CD8-positive, alpha-beta memory T cell (primary cell): ENCODE results near the gene MYD88. TPM values are rescaled to one million over a fixed set of nuclear protein-coding genes. Genes with fewer than 3 reads are reported as not detected.
A peak's percentile ranks its signal among the peaks of the same experiment; 100 is the strongest.

Experiments
- CTCF ChIA-PET: fragments of 350-600 bp; sonication (Branson Sonifier 250); formaldehyde crosslinking; loops from one replicate; lab custom pipeline; 2021; ENCODE audit warnings: antibody characterized with exemption; lab: Charles Lee
- POLR2A ChIA-PET: fragments of 350-600 bp; sonication (Branson Sonifier 250); formaldehyde crosslinking; loops from one replicate; lab custom pipeline; 2021; ENCODE audit warnings: antibody characterized with exemption; lab: Charles Lee
- DNase-seq, 5 donors: peaks; one replicate each; pipeline versions ENCODE4 v3.0.0 to v3.0.0-alpha.2; 2020 to 2022; ENCODE audit warnings: mixed read lengths in 1 of 5
- H3K27ac ChIP-seq: one replicate; pipeline ENCODE4 v1.7.0; 2013; ENCODE audit warnings: low read depth, mild to moderate bottlenecking, low read length, moderate library complexity
- H3K27me3 ChIP-seq: 2 replicates; pipeline ENCODE4 v1.7.0; 2013; ENCODE audit warnings: low read length, mild to moderate bottlenecking; ENCODE audit not compliant: insufficient read depth, poor library complexity, severe bottlenecking
- H3K36me3 ChIP-seq: 2 replicates; pipeline ENCODE4 v1.7.0; 2013; ENCODE audit warnings: mild to moderate bottlenecking, low read length, moderate library complexity; ENCODE audit not compliant: insufficient read depth
- H3K4me1 ChIP-seq: 2 replicates; pipeline ENCODE4 v1.7.0; 2013; ENCODE audit warnings: mild to moderate bottlenecking, low read length, moderate library complexity; ENCODE audit not compliant: insufficient read depth
- H3K4me3 ChIP-seq: 2 replicates; pipeline ENCODE4 v1.7.0; 2013; ENCODE audit warnings: mild to moderate bottlenecking, low read length
- H3K9me3 ChIP-seq: 2 replicates; pipeline ENCODE4 v1.7.0; 2013; ENCODE audit warnings: mild to moderate bottlenecking, low read length
- H3K27ac Mint-ChIP-seq, 8 donors: one replicate each; pipeline ENCODE4 v1.8.0; 2020 to 2021; ENCODE audit warnings: mixed read lengths in 8 of 8, mild to moderate bottlenecking in 6 of 8, inconsistent platforms in 3 of 8, moderate library complexity in 3 of 8
- H3K27me3 Mint-ChIP-seq, 2 donors: one replicate each; pipeline ENCODE4 v1.8.0; 2020 to 2021; ENCODE audit warnings: mixed read lengths in 2 of 2, mild to moderate bottlenecking in 1 of 2, moderate library complexity in 1 of 2
- H3K36me3 Mint-ChIP-seq, 3 donors: one replicate each; pipeline ENCODE4 v1.8.0; 2020 to 2021; ENCODE audit warnings: mixed read lengths in 3 of 3, inconsistent platforms in 1 of 3, mild to moderate bottlenecking in 1 of 3
- H3K4me1 Mint-ChIP-seq, 3 donors: one replicate each; pipeline ENCODE4 v1.8.0; 2020 to 2021; ENCODE audit warnings: mixed read lengths in 3 of 3, inconsistent platforms in 1 of 3, mild to moderate bottlenecking in 1 of 3
- H3K4me3 Mint-ChIP-seq, 7 donors: one replicate each; pipeline ENCODE4 v1.8.0; 2020 to 2021; ENCODE audit warnings: mixed read lengths in 7 of 7, mild to moderate bottlenecking in 6 of 7, moderate library complexity in 4 of 7, inconsistent platforms in 2 of 7
- H3K9me3 Mint-ChIP-seq, 5 donors: one replicate each; pipeline ENCODE4 v1.8.0; 2020 to 2022; ENCODE audit warnings: mixed read lengths in 5 of 5, mild to moderate bottlenecking in 3 of 5, moderate library complexity in 2 of 5, inconsistent platforms in 1 of 5
- polyA plus RNA-seq: library from polyadenylated mRNA; unstranded; fragments of 300-500 nt; fragmentation: Illumina TruSeq; gene quantifications from one replicate; pipeline ENCODE4 v1.2.3, GENCODE V29; 2021
- total RNA-seq, 2 experiments: library from RNA; stranded (reverse); gene quantifications; one replicate each; pipeline ENCODE4 v1.2.3, GENCODE V29; 2021

The MYD88 gene
- total and polyA plus RNA-seq, 3 experiments from 2014 or later = 32.9 to 108 (median 35.9) TPM

DNA sequence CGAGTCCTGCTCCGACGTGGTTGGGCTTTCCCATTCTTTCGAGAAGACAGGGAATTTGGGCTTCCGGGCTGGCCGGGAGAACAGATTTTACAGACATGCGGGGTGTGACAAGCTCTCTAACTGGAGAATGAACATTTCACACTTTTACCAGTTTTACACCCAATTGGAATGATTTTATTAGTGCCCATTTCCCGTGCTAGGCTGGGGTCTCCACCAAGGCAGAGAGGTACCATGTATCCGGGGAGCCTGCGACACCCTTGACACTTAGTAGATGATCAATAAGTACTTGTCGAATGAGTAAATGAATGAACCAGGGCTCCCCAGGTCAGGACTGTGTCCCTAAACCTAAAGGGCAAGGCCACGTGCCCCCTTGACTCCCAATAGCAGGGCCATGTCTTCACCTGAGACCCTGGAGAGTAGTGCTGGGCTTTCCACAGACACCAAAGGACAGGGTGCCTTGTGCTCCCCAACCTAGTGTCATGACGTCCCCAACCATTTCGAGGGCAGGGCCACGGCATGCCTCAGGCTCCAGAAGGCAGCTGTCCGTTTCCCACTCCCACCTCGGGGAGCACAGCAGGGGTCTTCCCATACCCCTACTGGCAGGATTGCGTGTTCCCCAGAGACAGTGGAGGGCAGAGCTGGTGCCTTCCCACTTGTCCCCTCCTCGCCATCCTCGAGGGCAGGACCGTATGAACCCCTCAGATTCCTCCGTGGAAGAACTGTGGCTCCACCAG is 679 bp upstream of the MYD88 start:
- no peaks in the 10 kb centered on the region for H3K27me3 ChIP-seq
- peaks cover 24% of the 10 kb centered on the region for H3K36me3 ChIP-seq
- H3K9me3 ChIP-seq = no peaks in the 10 kb centered on the region
- DNase-seq = peak in 4 of 5 donors; percentile 5 to 51 (median 26)
- ChIA-PET CTCF (interaction anchor here (0.8 to 7.7 kb wide), 8 partner anchors 20 to 359 kb away, joined by 3 to 60 read pairs (median 4); partner anchors contain the start of genes DLEC1, OXSR1 and XYLB), POLR2A (interaction anchor here (0.5 to 2.2 kb wide), 6 partner anchors 16 to 174 kb away, joined by 3 to 75 read pairs (median 4); partner anchors contain the start of genes DLEC1 and OXSR1)
- Mint-ChIP-seq H3K4me1 (peaks cover 65 to 78% (median 78%) of the 10 kb centered on the region in 3 donors), H3K36me3 (peaks cover 0 to 72% (median 18%) of the 10 kb centered on the region in 3 donors), H3K27me3 (peaks cover 0 to 2% of the 10 kb centered on the region in 2 donors), H3K4me3 (peak overlapping the region; percentile 87 to 99 (median 95)), H3K9me3 (no peaks in the 10 kb centered on the region), H3K27ac (peak overlapping the region; percentile 89 to 100 (median 96))
- H3K4me1 ChIP-seq = peaks cover 37% of the 10 kb centered on the region
- H3K4me3 ChIP-seq = peak overlapping the region; percentile 97
- H3K27ac ChIP-seq = peak overlapping the region; percentile 89

DNA sequence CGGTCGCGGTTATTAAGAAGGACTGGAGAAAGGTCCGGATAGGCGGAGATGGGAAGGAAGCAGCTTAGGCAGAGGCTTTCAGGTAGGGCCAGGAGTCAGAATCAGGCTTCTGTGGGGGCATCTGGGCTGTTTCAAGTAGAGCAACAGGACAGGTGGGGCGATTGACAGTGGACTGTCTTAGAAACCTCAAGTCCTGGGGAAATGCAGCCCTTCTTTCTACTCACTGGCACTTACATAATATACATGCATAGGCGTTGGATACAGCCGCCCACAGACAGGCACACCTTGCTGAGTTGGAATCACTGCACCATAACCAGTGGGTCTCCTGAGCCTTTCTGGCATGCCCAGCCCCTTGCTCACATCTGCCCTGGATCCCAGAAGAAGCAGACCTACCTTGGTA is 730 bp downstream of the MYD88 start:
- Mint-ChIP-seq H3K36me3 (peaks cover 0 to 58% (median 16%) of the 10 kb centered on the region in 3 donors), H3K9me3 (no peaks in the 10 kb centered on the region), H3K27me3 (peaks cover 0 to 2% of the 10 kb centered on the region in 2 donors), H3K4me1 (peaks cover 58 to 68% (median 64%) of the 10 kb centered on the region in 3 donors), H3K4me3 (peak overlapping the region; percentile 87 to 99 (median 95)), H3K27ac (peak overlapping the region; percentile 89 to 100 (median 96))
- DNase-seq = no peak
- H3K27me3 ChIP-seq = no peaks in the 10 kb centered on the region
- peaks cover 37% of the 10 kb centered on the region for H3K4me1 ChIP-seq
- no peaks in the 10 kb centered on the region for H3K9me3 ChIP-seq
- peak overlapping the region; percentile 89 for H3K27ac ChIP-seq
- ChIA-PET CTCF (interaction anchor here (1.0 to 7.7 kb wide), 2 partner anchors 20 to 26 kb away, joined by 3 to 60 read pairs; partner anchors contain the start of gene OXSR1), POLR2A (interaction anchor here (2.7 kb wide), 1 partner anchor 26 kb away, joined by 17 read pairs; the partner anchor contains the start of gene OXSR1)
- H3K4me3 ChIP-seq = peak overlapping the region; percentile 97
- peaks cover 9% of the 10 kb centered on the region for H3K36me3 ChIP-seq

DNA sequence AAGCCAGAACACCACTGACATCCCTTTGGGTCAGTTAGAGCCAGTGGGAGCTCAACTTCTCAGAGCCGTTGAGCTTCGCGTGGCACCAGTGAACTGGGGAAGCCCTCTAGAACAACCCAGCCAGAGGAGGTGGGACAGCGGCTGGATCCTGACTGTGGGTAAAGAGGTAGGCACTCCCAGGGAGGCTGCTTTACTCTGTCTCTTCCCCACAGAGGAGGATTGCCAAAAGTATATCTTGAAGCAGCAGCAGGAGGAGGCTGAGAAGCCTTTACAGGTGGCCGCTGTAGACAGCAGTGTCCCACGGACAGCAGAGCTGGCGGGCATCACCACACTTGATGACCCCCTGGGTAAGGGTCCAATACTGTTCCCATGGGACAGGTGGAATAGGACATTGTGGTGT is 1.2 kb downstream of the MYD88 start:
- DNase-seq = no peak
- no peaks in the 10 kb centered on the region for H3K9me3 Mint-ChIP-seq
- H3K4me3 Mint-ChIP-seq = peak overlapping the region; percentile 87 to 99 (median 95)
- Histone ChIP-seq H3K36me3 (peaks cover 9% of the 10 kb centered on the region), H3K27ac (peak overlapping the region; percentile 89), H3K4me1 (peaks cover 37% of the 10 kb centered on the region), H3K27me3 (no peaks in the 10 kb centered on the region), H3K4me3 (peak overlapping the region; percentile 97), H3K9me3 (no peaks in the 10 kb centered on the region)
- peaks cover 0 to 53% (median 14%) of the 10 kb centered on the region in 3 donors for H3K36me3 Mint-ChIP-seq
- CTCF ChIA-PET = interaction anchor here (1.0 to 7.7 kb wide), 3 partner anchors 14 to 25 kb away, joined by 3 to 60 read pairs (median 3); partner anchors contain the start of gene OXSR1
- H3K27ac Mint-ChIP-seq = peak overlapping the region; percentile 79 to 100 (median 96)
- H3K27me3 Mint-ChIP-seq = peaks cover 0 to 2% of the 10 kb centered on the region in 2 donors
- H3K4me1 Mint-ChIP-seq = peaks cover 54 to 63% (median 60%) of the 10 kb centered on the region in 3 donors
- POLR2A ChIA-PET = interaction anchor here (2.7 kb wide), 1 partner anchor 26 kb away, joined by 17 read pairs; the partner anchor contains the start of gene OXSR1

DNA sequence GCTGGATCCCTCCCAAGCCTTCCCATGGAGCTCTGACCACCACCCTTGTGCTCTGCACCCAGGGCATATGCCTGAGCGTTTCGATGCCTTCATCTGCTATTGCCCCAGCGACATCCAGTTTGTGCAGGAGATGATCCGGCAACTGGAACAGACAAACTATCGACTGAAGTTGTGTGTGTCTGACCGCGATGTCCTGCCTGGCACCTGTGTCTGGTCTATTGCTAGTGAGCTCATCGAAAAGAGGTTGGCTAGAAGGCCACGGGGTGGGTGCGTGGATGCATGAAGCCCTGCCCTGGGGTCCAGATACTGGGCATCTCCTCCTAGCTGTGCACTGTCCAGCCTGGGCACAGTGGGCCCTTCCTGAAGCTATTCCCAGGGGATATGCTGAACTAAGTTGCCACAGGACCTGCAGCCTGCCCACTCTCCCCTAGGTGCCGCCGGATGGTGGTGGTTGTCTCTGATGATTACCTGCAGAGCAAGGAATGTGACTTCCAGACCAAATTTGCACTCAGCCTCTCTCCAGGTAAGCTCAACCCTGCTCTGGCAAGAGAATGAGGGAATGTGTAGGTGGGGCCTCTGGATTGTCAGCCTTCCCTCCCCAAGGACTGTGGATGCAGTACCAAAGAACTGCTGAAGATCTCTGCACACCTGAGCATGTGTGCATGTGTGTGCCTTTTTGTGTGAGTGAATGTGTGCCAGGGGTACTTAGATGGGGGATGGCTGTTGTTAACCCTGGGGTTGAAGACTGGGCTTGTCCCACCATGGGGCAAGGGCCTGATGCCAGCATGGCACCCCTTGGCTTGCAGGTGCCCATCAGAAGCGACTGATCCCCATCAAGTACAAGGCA is 2.1 kb downstream of the MYD88 start:
- Histone ChIP-seq H3K36me3 (peaks cover 9% of the 10 kb centered on the region), H3K9me3 (no peaks in the 10 kb centered on the region), H3K27me3 (no peaks in the 10 kb centered on the region), H3K27ac (no peak overlapping the region), H3K4me1 (peaks cover 31% of the 10 kb centered on the region), H3K4me3 (no peak overlapping the region)
- Mint-ChIP-seq H3K4me1 (peaks cover 47 to 54% (median 52%) of the 10 kb centered on the region in 3 donors), H3K36me3 (peaks cover 4 to 46% (median 14%) of the 10 kb centered on the region in 3 donors), H3K9me3 (peaks cover 0 to 4% (median 4%) of the 10 kb centered on the region in 5 donors), H3K27me3 (peaks cover 0 to 2% of the 10 kb centered on the region in 2 donors), H3K4me3 (peak overlapping the region; percentile 87 to 99 (median 95)), H3K27ac (peak overlapping the region; percentile 2 to 99 (median 80))
- no peak for DNase-seq
- CTCF ChIA-PET = interaction anchor here (1.0 to 7.7 kb wide), 3 partner anchors 13 to 206 kb away, joined by 3 to 60 read pairs (median 3); partner anchors contain the start of genes OXSR1 and XYLB
- POLR2A ChIA-PET = interaction anchor here (2.7 kb wide), 1 partner anchor 25 kb away, joined by 17 read pairs; the partner anchor contains the start of gene OXSR1

DNA sequence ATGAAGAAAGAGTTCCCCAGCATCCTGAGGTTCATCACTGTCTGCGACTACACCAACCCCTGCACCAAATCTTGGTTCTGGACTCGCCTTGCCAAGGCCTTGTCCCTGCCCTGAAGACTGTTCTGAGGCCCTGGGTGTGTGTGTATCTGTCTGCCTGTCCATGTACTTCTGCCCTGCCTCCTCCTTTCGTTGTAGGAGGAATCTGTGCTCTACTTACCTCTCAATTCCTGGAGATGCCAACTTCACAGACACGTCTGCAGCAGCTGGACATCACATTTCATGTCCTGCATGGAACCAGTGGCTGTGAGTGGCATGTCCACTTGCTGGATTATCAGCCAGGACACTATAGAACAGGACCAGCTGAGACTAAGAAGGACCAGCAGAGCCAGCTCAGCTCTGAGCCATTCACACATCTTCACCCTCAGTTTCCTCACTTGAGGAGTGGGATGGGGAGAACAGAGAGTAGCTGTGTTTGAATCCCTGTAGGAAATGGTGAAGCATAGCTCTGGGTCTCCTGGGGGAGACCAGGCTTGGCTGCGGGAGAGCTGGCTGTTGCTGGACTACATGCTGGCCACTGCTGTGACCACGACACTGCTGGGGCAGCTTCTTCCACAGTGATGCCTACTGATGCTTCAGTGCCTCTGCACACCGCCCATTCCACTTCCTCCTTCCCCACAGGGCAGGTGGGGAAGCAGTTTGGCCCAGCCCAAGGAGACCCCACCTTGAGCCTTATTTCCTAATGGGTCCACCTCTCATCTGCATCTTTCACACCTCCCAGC is 2.9 kb downstream of the MYD88 start:
- DNase-seq = no peak
- Histone ChIP-seq H3K27ac (no peak overlapping the region), H3K9me3 (peaks cover 5% of the 10 kb centered on the region), H3K4me1 (peaks cover 28% of the 10 kb centered on the region), H3K4me3 (no peak overlapping the region), H3K36me3 (peaks cover 9% of the 10 kb centered on the region), H3K27me3 (no peaks in the 10 kb centered on the region)
- ChIA-PET CTCF (interaction anchor here (1.1 to 7.7 kb wide), 3 partner anchors 16 to 205 kb away, joined by 3 to 60 read pairs (median 3); partner anchors contain the start of genes OXSR1 and XYLB), POLR2A (no interaction called here)
- Mint-ChIP-seq H3K9me3 (peaks cover 0 to 12% (median 12%) of the 10 kb centered on the region in 5 donors), H3K36me3 (peaks cover 10 to 41% (median 17%) of the 10 kb centered on the region in 3 donors), H3K4me3 (peak overlapping the region in 6 of 7 donors; percentile 29 to 99 (median 56)), H3K27ac (peak overlapping the region; percentile 10 to 93 (median 68)), H3K27me3 (peaks cover 0 to 2% of the 10 kb centered on the region in 2 donors), H3K4me1 (peaks cover 39 to 46% (median 44%) of the 10 kb centered on the region in 3 donors)

DNA sequence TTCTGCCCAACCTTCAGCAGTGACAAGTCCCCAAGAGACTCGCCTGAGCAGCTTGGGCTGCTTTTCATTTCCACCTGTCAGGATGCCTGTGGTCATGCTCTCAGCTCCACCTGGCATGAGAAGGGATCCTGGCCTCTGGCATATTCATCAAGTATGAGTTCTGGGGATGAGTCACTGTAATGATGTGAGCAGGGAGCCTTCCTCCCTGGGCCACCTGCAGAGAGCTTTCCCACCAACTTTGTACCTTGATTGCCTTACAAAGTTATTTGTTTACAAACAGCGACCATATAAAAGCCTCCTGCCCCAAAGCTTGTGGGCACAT is 3.5 kb downstream of the MYD88 start:
- Histone ChIP-seq H3K27me3 (no peaks in the 10 kb centered on the region), H3K27ac (no peak overlapping the region), H3K4me1 (peaks cover 28% of the 10 kb centered on the region), H3K9me3 (peaks cover 10% of the 10 kb centered on the region), H3K36me3 (peaks cover 9% of the 10 kb centered on the region), H3K4me3 (no peak overlapping the region)
- POLR2A ChIA-PET = no interaction called here
- CTCF ChIA-PET = interaction anchor here (1.3 to 7.7 kb wide), 2 partner anchors 15 to 23 kb away, joined by 3 to 60 read pairs; partner anchors contain the start of gene OXSR1
- peak overlapping the region in 3 of 7 donors; percentile 9 to 96 (median 52) for H3K4me3 Mint-ChIP-seq
- no peak for DNase-seq
- peaks cover 39 to 45% (median 43%) of the 10 kb centered on the region in 3 donors for H3K4me1 Mint-ChIP-seq
- peak overlapping the region in 5 of 8 donors; percentile 6 to 78 (median 24) for H3K27ac Mint-ChIP-seq
- H3K9me3 Mint-ChIP-seq = peaks cover 5 to 16% (median 13%) of the 10 kb centered on the region in 5 donors
- peaks cover 15 to 39% (median 18%) of the 10 kb centered on the region in 3 donors for H3K36me3 Mint-ChIP-seq
- H3K27me3 Mint-ChIP-seq = peaks cover 0 to 2% of the 10 kb centered on the region in 2 donors
